ENCODE data around the gene POU3F1.

Gene POU3F1

DNA sequence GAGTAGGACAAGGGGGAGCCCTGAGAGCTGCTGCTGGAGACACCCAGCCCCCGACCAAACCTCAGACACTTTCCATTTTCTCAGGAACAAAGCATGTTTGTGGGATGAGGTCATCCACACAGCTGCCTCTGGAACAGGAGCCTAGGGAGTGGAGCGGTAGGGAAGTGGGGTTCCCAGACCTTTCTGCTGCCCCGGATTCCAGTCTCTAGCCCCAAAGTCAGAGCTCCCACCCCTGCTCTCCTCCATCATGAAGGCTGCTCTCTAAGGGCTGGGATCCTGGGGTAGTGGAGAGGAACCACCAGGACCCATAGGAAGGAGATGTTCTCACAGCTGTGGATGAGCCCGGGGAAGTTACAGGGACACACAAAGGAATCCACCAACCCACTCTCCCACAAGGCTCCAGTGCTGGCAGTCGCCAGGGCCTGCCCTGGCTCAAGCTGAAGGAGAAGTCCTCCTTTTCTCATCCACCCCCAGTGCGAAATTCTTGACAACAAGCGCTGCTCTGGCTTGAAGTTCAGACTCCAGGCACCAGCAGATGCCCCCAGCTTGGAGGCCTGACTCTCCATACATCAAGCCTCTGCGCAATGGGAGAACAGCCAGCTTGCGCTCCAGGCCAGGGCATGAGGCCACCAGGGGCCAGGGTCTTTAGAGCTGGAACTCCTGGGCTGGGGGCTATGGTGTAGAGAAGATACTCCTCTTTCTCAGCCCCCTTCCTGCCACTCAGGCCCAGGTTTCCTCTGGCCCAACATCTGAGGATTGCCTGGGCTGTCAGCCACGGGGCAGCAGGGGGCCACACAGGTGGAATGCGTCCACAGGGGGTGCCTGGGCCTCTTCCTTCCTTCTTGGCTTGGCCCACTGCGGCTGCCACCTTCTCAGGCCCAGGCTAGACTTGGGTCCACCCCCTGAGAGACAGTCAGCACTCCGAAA, 45.8 kb downstream of the POU3F1 start:
- no peak for DNase-seq

DNA sequence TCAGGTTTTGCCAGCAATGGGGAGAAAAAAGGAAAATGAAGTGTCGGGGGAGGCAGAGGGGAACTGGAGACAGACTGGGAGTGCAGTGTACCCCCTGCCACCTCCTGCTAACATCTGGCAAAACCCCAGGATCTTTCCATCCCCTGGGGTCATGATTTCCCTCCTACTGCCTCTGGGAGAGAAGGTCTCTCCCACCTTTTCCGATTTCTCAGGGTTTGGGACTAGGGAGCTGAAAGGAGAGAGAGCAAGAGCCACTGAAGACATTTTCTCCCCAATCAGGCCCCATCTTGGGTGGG, 46.4 kb downstream of the POU3F1 start:
- no peak for DNase-seq

DNA sequence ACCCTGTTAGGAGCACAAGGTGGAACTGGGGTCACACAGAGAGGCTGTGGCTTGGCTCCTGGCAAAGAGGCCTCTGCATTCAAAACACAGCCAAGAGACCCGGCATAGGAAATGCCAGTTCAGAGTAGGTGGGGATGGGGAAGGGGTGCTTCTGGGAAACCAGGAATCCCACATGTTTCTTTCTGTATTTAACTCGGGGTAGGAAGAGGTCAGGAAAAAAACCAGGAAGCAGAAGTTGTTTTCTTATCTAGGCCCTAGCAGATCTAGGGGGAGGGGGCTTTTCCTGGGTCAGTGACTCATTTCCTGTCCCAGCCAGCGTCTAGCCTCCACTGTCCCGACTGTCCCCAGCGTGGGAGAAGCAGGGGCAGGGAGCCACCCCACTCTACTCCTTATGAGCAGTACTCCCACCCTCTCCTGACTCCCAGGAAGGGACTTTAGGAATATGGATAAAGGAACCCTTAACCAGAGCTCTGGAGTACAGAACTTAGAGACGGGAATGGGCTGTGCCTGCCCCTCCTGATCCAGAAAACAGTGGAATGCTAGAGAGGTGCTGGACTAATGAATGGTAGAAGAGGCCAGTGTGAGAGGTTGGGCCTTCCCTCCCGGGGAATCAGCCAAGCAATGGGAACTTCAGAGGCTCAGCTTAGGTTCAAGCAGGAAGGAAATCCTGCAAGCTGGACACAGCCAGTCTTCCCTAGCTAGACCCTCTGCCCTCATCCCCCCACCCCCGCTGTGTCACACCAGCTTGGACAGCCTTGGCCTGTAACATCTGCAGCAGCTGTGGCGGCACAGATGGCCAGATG, 47.0 kb downstream of the POU3F1 start:
- no peak for DNase-seq

DNA sequence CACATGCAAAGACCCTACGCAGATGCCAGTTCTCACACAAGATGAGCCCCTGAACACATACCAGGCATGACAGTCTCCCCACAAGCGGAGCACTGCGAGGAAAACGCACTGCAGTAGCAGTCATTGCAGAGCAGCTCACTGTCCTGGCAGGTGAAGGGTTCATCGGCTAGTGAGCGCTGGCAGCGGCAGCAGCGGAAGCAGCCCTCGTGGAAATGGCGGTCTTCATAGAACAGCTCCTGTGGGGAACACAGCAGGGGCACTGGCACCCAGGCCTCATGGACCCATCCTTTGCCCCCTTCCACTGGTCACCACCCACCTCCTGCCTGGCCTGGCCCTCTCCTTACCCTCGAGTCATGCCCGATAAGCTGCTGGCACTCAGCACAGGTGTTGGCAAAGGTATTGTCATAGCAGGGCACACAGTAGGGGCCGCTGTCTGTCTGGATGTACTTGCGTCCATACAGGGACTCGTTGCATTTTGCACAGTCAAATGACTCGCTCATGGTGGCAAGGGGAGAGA, 47.6 kb downstream of the POU3F1 start:
- DNase-seq: no peak

DNA sequence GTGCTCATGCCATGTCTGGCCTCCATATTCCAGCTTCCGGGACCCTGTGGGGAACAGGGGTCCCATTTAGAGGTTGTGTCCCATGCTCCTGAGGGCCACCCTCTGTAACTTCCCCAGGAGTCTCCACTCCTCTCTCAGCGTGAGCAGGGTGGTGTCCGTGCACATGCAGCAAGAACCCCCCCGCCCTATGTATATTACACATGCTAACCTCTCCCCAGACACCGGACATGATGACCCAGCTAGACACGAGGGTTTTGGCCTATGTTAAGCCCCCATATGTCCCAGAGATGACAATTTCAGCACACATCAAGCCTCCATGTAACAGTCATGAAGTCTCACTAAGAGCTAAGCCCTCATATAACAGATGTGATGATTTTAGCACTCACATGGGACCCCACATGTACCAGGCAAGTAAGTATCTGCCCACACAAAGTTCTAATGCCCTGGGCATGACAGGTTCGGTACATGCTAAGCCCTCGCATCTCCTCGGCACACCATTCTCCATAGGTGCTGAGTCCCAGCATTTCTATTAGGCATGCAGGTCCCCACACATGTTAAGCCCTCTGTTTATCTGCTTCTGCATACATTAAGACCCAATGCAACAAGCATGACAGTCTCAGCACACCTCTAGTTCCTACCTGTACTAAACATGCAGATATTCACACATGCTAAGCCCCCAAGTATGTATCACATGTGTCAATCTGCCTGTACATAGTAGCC, 48.3 kb downstream of the POU3F1 start:
- no peak for DNase-seq

DNA sequence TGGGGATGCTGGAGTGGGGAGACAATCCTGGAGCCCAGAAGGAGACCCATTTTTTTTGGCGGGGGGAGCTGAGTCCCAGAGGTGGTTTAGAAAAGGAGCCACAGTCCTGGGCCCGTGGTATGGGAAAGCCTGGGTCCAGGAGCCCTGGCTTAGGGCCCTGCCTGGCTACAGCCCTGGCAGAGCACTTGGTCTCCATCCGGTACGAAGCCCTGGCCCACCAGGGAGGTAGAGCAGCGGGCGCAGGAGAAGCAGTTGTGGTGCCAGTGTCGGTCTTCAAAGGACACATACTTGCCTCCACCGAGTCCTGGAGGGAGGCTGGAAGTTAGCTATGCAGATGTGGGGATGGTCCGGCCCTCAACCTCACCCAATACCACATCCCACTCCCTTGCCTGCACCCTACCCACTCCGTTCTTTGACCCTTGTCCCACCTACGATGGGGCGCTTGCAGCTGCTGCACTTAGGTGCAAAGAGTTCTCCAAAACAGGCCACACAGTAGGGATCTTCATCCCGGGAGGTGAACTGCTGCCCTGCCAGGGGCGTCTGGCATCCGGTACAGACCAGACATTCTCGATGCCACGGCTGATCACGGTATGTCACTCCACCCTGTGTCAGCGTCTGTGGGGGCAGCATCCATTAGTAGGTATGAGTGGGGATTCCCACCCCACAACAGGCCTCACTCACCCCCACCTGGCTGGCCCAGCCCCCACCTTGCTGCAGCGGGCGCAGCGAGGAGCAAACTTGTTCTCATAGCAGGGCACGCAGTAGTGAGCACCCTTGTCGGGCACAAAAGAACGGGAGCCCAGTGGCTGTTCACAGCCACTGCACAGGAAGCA, 49.1 kb downstream of the POU3F1 start:
- no peak for DNase-seq

DNA sequence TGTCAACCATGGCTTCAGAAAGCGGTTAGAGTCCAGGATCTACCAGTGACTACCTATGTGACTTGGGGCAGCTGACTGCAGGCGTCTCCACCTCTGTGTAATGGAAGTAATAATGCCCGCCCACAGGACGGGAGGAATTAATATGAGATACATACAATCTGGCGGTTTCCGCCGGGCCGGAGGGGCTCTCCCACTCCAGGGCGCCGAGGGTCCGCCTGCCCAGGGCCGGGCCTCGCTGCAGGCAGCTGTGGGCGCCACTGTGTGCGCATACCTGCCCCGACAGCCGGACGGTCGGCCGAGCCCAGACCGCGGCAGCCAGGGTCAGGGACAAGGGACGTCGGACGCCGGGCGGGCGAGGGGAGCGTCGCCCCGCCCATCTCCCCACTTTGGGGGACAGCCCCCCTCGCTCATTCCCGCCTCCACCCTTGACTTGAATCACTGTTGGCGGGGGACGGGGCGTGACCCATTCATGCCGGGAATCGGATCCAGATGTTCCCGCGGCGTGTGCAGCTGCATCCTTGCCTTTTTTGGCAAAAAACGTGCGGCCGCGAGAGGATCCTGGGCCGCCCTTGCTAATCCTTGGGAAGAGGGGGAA, 50.7 kb downstream of the POU3F1 start:
- peak; percentile 45 for DNase-seq

DNA sequence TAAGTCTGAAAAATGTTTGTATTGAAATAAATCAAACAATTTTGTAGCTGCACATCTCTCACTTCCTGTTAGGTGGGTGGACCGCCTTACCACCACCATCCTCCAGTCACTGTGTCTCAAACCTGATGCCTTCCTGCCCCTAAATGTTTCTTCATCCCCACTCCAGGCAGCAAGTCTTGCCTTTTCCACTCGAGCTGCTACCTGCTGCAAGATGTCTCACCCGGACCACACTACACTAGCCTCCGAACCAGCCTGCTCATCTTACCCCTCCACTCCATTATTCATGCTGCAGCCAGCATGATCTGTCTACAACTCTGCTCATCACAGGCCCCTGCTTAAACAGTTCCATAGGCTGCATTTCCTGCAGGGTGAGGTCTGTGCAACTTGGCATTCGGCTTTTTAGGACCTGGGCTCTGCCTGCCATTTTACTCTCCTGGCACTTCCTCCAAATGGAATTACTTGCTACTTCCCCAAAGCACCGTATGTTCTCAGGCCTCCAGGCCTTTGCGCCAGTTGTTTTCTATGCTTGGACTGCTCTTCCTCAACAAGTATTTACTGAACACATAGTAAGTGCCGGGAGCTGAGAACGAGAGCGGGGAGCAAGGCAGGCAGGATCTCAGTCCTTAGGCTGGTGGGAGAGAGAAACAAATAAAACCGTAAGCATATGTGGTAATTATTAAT, 51.6 kb downstream of the POU3F1 start:
- DNase-seq: no peak
